GM23248 (cell line): Measurements from ENCODE around the gene APC. TPM values are rescaled to one million over a fixed set of nuclear protein-coding genes. Genes with fewer than 3 reads are reported as not detected.

Source experiments
- DNase-seq: peaks from one replicate; pipeline ENCODE4 v3.0.0-alpha.2; 2015
- H2AFZ ChIP-seq: fragments of 200-600 bp; sonication (generic); 2 replicates; pipeline ENCODE4 v1.6.1; 2016; ENCODE audit warnings: antibody characterized with exemption
- H3F3A ChIP-seq: fragments of 200-600 bp; sonication (generic); 2 replicates; pipeline ENCODE4 v1.6.1; 2016; ENCODE audit warnings: mild to moderate bottlenecking, antibody characterized with exemption, mixed run types; ENCODE audit not compliant: insufficient read depth
- H3K27ac ChIP-seq: fragments of 200-600 bp; sonication (generic); 2 replicates; pipeline ENCODE4 v1.5.1; 2016; ENCODE audit warnings: mild to moderate bottlenecking
- H3K27me3 ChIP-seq: fragments of 200-600 bp; sonication (generic); replicated peaks from 2 replicates; pipeline ENCODE4 v1.6.1; 2016; ENCODE audit warnings: mild to moderate bottlenecking; ENCODE audit not compliant: insufficient read depth
- H3K36me3 ChIP-seq: fragments of 200-600 bp; sonication (generic); 2 replicates; pipeline ENCODE4 v1.6.1; 2016; ENCODE audit warnings: low read depth, mild to moderate bottlenecking
- H3K4me1 ChIP-seq: fragments of 200-600 bp; sonication (generic); 2 replicates; pipeline ENCODE4 v1.6.1; 2016; ENCODE audit warnings: mild to moderate bottlenecking; ENCODE audit not compliant: insufficient read depth
- H3K4me2 ChIP-seq: fragments of 200-600 bp; sonication (generic); one replicate; pipeline ENCODE4 v1.6.1; 2016; ENCODE audit warnings: mild to moderate bottlenecking; ENCODE audit not compliant: unreplicated experiment
- H3K4me3 ChIP-seq: fragments of 200-600 bp; sonication (generic); 2 replicates; pipeline ENCODE4 v1.5.1; 2016; ENCODE audit warnings: mild to moderate bottlenecking
- H3K79me2 ChIP-seq: fragments of 200-600 bp; sonication (generic); 2 replicates; pipeline ENCODE4 v1.6.1; 2016; ENCODE audit warnings: mild to moderate bottlenecking; ENCODE audit not compliant: insufficient read depth
- H3K9ac ChIP-seq: fragments of 200-600 bp; sonication (generic); 2 replicates; pipeline ENCODE4 v1.6.1; 2016; ENCODE audit warnings: mild to moderate bottlenecking
- H3K9me2 ChIP-seq: fragments of 200-600 bp; sonication (generic); 2 replicates; pipeline ENCODE4 v1.6.1; 2016; ENCODE audit warnings: mixed run types, mild to moderate bottlenecking, moderate library complexity; ENCODE audit not compliant: insufficient read depth
- H3K9me3 ChIP-seq: fragments of 200-600 bp; sonication (generic); one replicate; pipeline ENCODE4 v1.6.1; 2017; ENCODE audit warnings: low read depth
- H4K20me1 ChIP-seq: fragments of 200-600 bp; sonication (generic); 2 replicates; pipeline ENCODE4 v1.6.0; 2016; ENCODE audit not compliant: insufficient read depth
- EZH2 ChIP-seq: fragments of 200-600 bp; sonication (generic); IDR thresholded peaks from 2 replicates; pipeline ENCODE4 v1.6.1; 2018; ENCODE audit warnings: antibody characterized with exemption, mild to moderate bottlenecking; ENCODE audit not compliant: insufficient read depth, poor library complexity, severe bottlenecking
- EZH2phosphoT487 ChIP-seq: fragments of 200-600 bp; sonication (generic); IDR thresholded peaks from 2 replicates; pipeline ENCODE4 v1.6.1; 2018; ENCODE audit warnings: antibody characterized with exemption, moderate library complexity, mild to moderate bottlenecking, low read depth; ENCODE audit not compliant: insufficient read depth
- WGBS, 2 experiments: methylation state at CpG; one replicate each; pipeline ENCODE4 v1.1.6; 2015 to 2017; ENCODE audit warnings: low lambda C conversion rate in 2 of 2, low coverage in 1 of 2; ENCODE audit errors: missing lambda C conversion rate in 2 of 2; 5-methylcytosine and 5-hydroxymethylcytosine counted together
- in situ Hi-C: fragments of 300-500 bp; cut with MboI; formaldehyde crosslinking; loops from 2 replicates; pipeline ENCODE4 v1.15.0; 2020
- polyA plus RNA-seq: library from polyadenylated mRNA; unstranded; fragments of >200 nt; fragmentation: Nextera tagmentation; extraction: Ambion mirVana; gene quantifications from 2 replicates; pipeline ENCODE4 v1.2.1, GENCODE V29; 2016
- total RNA-seq: library from RNA; depleted of rRNA; stranded (reverse); fragments of >200 nt; shearing (Covaris generic); gene quantifications from 2 replicates; pipeline ENCODE4 v1.2.3, GENCODE V29; 2014

The APC gene
- total and polyA plus RNA-seq, 2 experiments from 2014 or later, result 18.1 to 34.2 TPM

GRCh38 chr5:112772124-112772523 lies 34.4 kb downstream of the APC start:
- Histone ChIP-seq H3K27me3 (no peaks in the 10 kb centered on the region), H3K9me3 (no peaks in the 10 kb centered on the region), H3K36me3 (peaks cover 27% of the 10 kb centered on the region), H3K4me1 (peaks cover 22% of the 10 kb centered on the region), H3K79me2 (no peaks in the 10 kb centered on the region), H3K9me2 (no peaks in the 10 kb centered on the region), H3K4me3 (no peak overlapping the region), H3K9ac (no peak overlapping the region), H3K4me2 (no peak overlapping the region), H2AFZ (no peak overlapping the region), H4K20me1 (no peaks in the 10 kb centered on the region), H3F3A (peaks cover 34% of the 10 kb centered on the region), H3K27ac (no peak overlapping the region)
- peak; percentile 45 for DNase-seq
- TF ChIP-seq EZH2 (no peak), EZH2phosphoT487 (no peak)
- in situ Hi-C loops, result loop anchor here (25.0 kb wide), 1 partner anchor 560 kb away; no protein-coding TSS in a partner anchor

DNA sequence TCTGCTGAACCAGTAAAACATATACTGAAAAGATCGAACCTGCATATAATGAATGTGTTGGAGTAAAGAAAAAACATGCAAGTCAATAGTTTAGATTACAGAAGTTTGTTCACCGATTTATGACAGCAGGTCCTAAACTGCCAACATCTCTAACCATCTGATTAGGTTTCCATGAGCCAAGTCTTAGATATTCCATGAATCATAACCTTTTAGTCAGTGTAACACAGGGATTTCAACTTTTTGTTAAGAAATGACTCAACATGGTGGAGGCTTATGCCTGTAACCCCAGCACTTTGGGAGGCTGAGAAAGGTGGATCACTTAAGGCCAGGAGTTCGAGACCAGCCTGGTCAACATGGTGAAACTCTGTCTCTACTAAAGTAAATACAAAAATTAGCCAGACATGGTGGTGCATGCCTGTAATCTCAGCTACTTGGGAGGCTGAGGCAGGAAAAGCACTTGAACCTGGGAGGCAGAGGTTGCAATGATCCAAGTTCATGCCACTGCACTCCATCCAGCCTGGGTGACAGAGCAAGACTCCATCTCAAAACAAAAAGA lies 38.7 kb downstream of the APC start:
- Histone ChIP-seq H4K20me1 (no peaks in the 10 kb centered on the region), H3K79me2 (no peaks in the 10 kb centered on the region), H3K4me3 (no peak overlapping the region), H3K4me2 (no peak overlapping the region), H3F3A (peaks cover 39% of the 10 kb centered on the region), H3K36me3 (peaks cover 20% of the 10 kb centered on the region; the same call in 1 of the 2 replicates), H3K27me3 (no peaks in the 10 kb centered on the region), H2AFZ (no peak overlapping the region), H3K4me1 (peaks cover 33% of the 10 kb centered on the region), H3K9ac (no peak overlapping the region), H3K27ac (peak overlapping the region; percentile 60), H3K9me2 (no peaks in the 10 kb centered on the region), H3K9me3 (no peaks in the 10 kb centered on the region)
- TF ChIP-seq EZH2phosphoT487, result no peak
- TF ChIP-seq EZH2, result no peak
- in situ Hi-C loops, result no loop called here
- peak; percentile 93 for DNase-seq
- 30 to 35% methylated on average over 3 of the region's 3 CpGs for WGBS, 2 experiments

GRCh38 chr5:112779531-112779930 lies 41.8 kb downstream of the APC start:
- no peak overlapping the region for H2AFZ ChIP-seq
- peaks cover 38% of the 10 kb centered on the region for H3F3A ChIP-seq
- DNase-seq, result peak; percentile 78
- no peaks in the 10 kb centered on the region for H4K20me1 ChIP-seq
- H3K4me1 ChIP-seq, result peaks cover 25% of the 10 kb centered on the region
- no peak overlapping the region for H3K9ac ChIP-seq
- peaks cover 26% of the 10 kb centered on the region for H3K36me3 ChIP-seq
- H3K27ac ChIP-seq, result peak overlapping the region; percentile 11; the same call in 1 of the 2 replicates
- no peaks in the 10 kb centered on the region for H3K9me2 ChIP-seq
- no peaks in the 10 kb centered on the region for H3K79me2 ChIP-seq
- no peaks in the 10 kb centered on the region for H3K27me3 ChIP-seq
- H3K4me3 ChIP-seq, result no peak overlapping the region
- TF ChIP-seq EZH2, result no peak
- TF ChIP-seq EZH2phosphoT487, result peak; percentile 77; the same call in 1 of the 2 replicates
- H3K9me3 ChIP-seq, result no peaks in the 10 kb centered on the region
- no peak overlapping the region for H3K4me2 ChIP-seq
- in situ Hi-C loops, result no loop called here

- 95 to 97% methylated on average over 2 of the region's 2 CpGs for WGBS, 2 experiments
- Histone ChIP-seq H3K9ac (no peak overlapping the region), H3K4me1 (peaks cover 23% of the 10 kb centered on the region), H3K9me2 (no peaks in the 10 kb centered on the region), H3K27me3 (no peaks in the 10 kb centered on the region), H3K4me2 (no peak overlapping the region), H4K20me1 (no peaks in the 10 kb centered on the region), H3K36me3 (peaks cover 23% of the 10 kb centered on the region), H3K4me3 (no peak overlapping the region), H2AFZ (no peak overlapping the region), H3K9me3 (no peaks in the 10 kb centered on the region), H3K27ac (no peak overlapping the region), H3F3A (peaks cover 34% of the 10 kb centered on the region), H3K79me2 (no peaks in the 10 kb centered on the region)
- peak; percentile 20 for DNase-seq
- in situ Hi-C loops, result no loop called here
- TF ChIP-seq EZH2phosphoT487 (no peak), EZH2 (no peak)
These were observed 47.0 kb downstream of the APC start for GRCh38 chr5:112784726-112785125.

DNA sequence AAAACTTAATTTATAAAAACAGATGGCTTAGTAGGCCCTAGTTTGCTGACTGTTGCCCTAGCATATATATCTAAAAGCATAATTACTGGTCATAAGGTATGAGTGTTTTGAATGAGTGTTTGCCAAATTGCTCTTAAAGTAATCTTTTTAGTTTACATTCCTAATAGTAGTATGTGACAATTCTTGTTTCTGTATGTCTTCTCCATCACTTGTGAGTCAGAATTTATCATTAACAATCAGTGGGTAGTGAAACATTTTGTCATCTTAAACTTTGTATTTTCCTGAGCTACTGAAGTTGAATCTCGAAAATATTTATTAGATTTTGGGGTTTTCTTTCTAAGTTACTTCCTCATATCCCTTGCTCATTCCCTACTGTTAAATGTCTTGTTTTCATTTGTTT lies 49.6 kb downstream of the APC start:
- Histone ChIP-seq H3K4me1 (peaks cover 17% of the 10 kb centered on the region), H3K36me3 (peaks cover 15% of the 10 kb centered on the region), H3K9me3 (no peaks in the 10 kb centered on the region), H4K20me1 (no peaks in the 10 kb centered on the region), H3K9me2 (no peaks in the 10 kb centered on the region), H3K9ac (no peak overlapping the region), H3K4me3 (no peak overlapping the region), H3K79me2 (no peaks in the 10 kb centered on the region), H3K27ac (peak overlapping the region; percentile 40), H3K4me2 (peak overlapping the region; percentile 25), H2AFZ (no peak overlapping the region), H3F3A (peaks cover 24% of the 10 kb centered on the region), H3K27me3 (no peaks in the 10 kb centered on the region)
- in situ Hi-C loops, result no loop called here
- no peak for TF ChIP-seq EZH2
- TF ChIP-seq EZH2phosphoT487, result 0 out of 2 replicates have a peak, but pooled peaks have one; percentile 32
- peak; percentile 76 for DNase-seq
- WGBS, 2 experiments, result 17 to 36% methylated on average over 1 of the region's 1 CpG
